Mesothelial cell of epicardium (in vitro differentiated cells): Measurements from ENCODE around the gene CCDC158. TPM values are rescaled to one million over a fixed set of nuclear protein-coding genes. Genes with fewer than 3 reads are reported as not detected.

Experiments
- DNase-seq, 2 experiments: peaks; one replicate each; pipeline ENCODE4 v3.0.0; 2021; ENCODE audit warnings: low spot score in 2 of 2; ENCODE audit not compliant: unreplicated experiment in 2 of 2
- H3K27ac Mint-ChIP-seq: 2 replicates; pipeline ENCODE4 v1.8.0; 2021; ENCODE audit warnings: mixed read lengths
- H3K27me3 Mint-ChIP-seq: 2 replicates; pipeline ENCODE4 v1.8.0; 2021; ENCODE audit warnings: low read depth, mixed read lengths
- H3K36me3 Mint-ChIP-seq: 2 replicates; pipeline ENCODE4 v1.8.0; 2021; ENCODE audit warnings: mixed read lengths
- H3K4me1 Mint-ChIP-seq: 2 replicates; pipeline ENCODE4 v1.8.0; 2021; ENCODE audit warnings: mixed read lengths
- H3K4me3 Mint-ChIP-seq: 2 replicates; pipeline ENCODE4 v1.8.0; 2021; ENCODE audit warnings: mild to moderate bottlenecking, moderate library complexity, mixed read lengths
- H3K9me3 Mint-ChIP-seq: 2 replicates; pipeline ENCODE4 v1.8.0; 2021; ENCODE audit warnings: mixed read lengths
- CTCF ChIP-seq: fragments of 200-600 bp; sonication (generic); IDR thresholded peaks from one replicate; pipeline ENCODE4 v1.5.0; 2021; ENCODE audit warnings: antibody characterized with exemption; ENCODE audit not compliant: unreplicated experiment
- total RNA-seq: library from RNA; stranded (reverse); gene quantifications from 3 replicates; pipeline ENCODE4 v1.2.1, GENCODE V29; 2021

The CCDC158 gene
- total RNA-seq, 1 donor from 2014 or later = not detected

DNA sequence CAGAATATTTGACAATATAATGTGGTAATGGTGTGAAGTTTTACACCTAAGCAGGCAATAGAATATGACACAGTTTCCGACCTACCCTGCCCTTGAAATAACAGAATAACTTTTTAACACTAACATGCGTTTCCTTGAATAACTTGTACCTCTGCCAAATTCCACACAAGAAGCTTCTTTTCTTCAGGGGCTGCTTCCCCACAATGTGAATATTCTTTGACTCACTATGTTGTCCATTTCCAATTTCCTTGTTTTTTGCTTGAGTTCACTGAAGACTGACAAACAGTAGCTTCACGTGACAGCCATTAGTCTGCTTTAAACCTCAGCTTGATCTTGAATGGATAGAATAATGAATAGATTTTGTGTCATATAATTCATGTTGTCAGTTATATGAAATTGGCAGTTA, 28.4 kb upstream of the CCDC158 start:
- Mint-ChIP-seq H3K27ac (peak overlapping the region; percentile 54), H3K9me3 (no peaks in the 10 kb centered on the region), H3K4me3 (no peak overlapping the region), H3K36me3 (no peaks in the 10 kb centered on the region), H3K27me3 (no peaks in the 10 kb centered on the region), H3K4me1 (peaks cover 21% of the 10 kb centered on the region)
- no peak for TF ChIP-seq CTCF
- no peak for DNase-seq

GRCh38 chr4:76448211-76448610, 27.3 kb upstream of the CCDC158 start:
- Mint-ChIP-seq H3K9me3 (no peaks in the 10 kb centered on the region), H3K27me3 (no peaks in the 10 kb centered on the region), H3K4me1 (peaks cover 26% of the 10 kb centered on the region), H3K36me3 (no peaks in the 10 kb centered on the region), H3K27ac (no peak overlapping the region), H3K4me3 (no peak overlapping the region)
- no peak for TF ChIP-seq CTCF
- no peak for DNase-seq

- Mint-ChIP-seq H3K36me3 (no peaks in the 10 kb centered on the region), H3K4me3 (no peak overlapping the region), H3K27ac (peak overlapping the region; percentile 64), H3K4me1 (peaks cover 32% of the 10 kb centered on the region), H3K9me3 (no peaks in the 10 kb centered on the region), H3K27me3 (no peaks in the 10 kb centered on the region)
- no peak for DNase-seq
- TF ChIP-seq CTCF = no peak
These were observed 26.5 kb upstream of the CCDC158 start for GRCh38 chr4:76447393-76447851.

- no peak for DNase-seq
- Mint-ChIP-seq H3K4me3 (no peak overlapping the region), H3K27ac (no peak overlapping the region), H3K9me3 (peaks cover 3% of the 10 kb centered on the region), H3K36me3 (peaks cover 2% of the 10 kb centered on the region), H3K27me3 (no peaks in the 10 kb centered on the region), H3K4me1 (peaks cover 33% of the 10 kb centered on the region)
- no peak for TF ChIP-seq CTCF
These were observed 25.0 kb upstream of the CCDC158 start for GRCh38 chr4:76445911-76446310.

- DNase-seq = no peak
- H3K9me3 Mint-ChIP-seq = peaks cover 7% of the 10 kb centered on the region
- no peaks in the 10 kb centered on the region for H3K27me3 Mint-ChIP-seq
- no peak for TF ChIP-seq CTCF
- H3K27ac Mint-ChIP-seq = peak overlapping the region; percentile 68
- peaks cover 25% of the 10 kb centered on the region for H3K4me1 Mint-ChIP-seq
- H3K4me3 Mint-ChIP-seq = no peak overlapping the region
- peaks cover 8% of the 10 kb centered on the region for H3K36me3 Mint-ChIP-seq
These were observed 22.4 kb upstream of the CCDC158 start for GRCh38 chr4:76443376-76443775.

GRCh38 chr4:76442807-76443206, 21.9 kb upstream of the CCDC158 start:
- no peak for DNase-seq
- H3K4me1 Mint-ChIP-seq = peaks cover 25% of the 10 kb centered on the region
- peaks cover 7% of the 10 kb centered on the region for H3K9me3 Mint-ChIP-seq
- peak overlapping the region; percentile 34 for H3K27ac Mint-ChIP-seq
- no peaks in the 10 kb centered on the region for H3K27me3 Mint-ChIP-seq
- H3K4me3 Mint-ChIP-seq = no peak overlapping the region
- TF ChIP-seq CTCF = no peak
- peaks cover 8% of the 10 kb centered on the region for H3K36me3 Mint-ChIP-seq
